Skeletal muscle tissue (tissue), 4 donors: ENCODE results near the gene GIPC2. TPM values are rescaled to one million over a fixed set of nuclear protein-coding genes. Genes with fewer than 3 reads are reported as not detected.

Experiments used
- H3K27ac ChIP-seq: one replicate; pipeline ENCODE4 v1.7.0; 2013; ENCODE audit warnings: mild to moderate bottlenecking, low read depth, low read length, inconsistent platforms
- H3K27me3 ChIP-seq, 3 donors: one replicate each; pipeline ENCODE4 v1.7.0; 2013; ENCODE audit warnings: low read length in 3 of 3; ENCODE audit not compliant: control insufficient read depth in 3 of 3, insufficient read depth in 3 of 3
- H3K36me3 ChIP-seq, 3 donors: one replicate each; pipeline ENCODE4 v1.7.0; 2013; ENCODE audit warnings: low read length in 3 of 3; ENCODE audit not compliant: control insufficient read depth in 3 of 3, insufficient read depth in 3 of 3
- H3K4me1 ChIP-seq, 3 donors: one replicate each; pipeline ENCODE4 v1.7.0; 2013; ENCODE audit warnings: low read length in 3 of 3, mild to moderate bottlenecking in 3 of 3; ENCODE audit not compliant: control insufficient read depth in 3 of 3, insufficient read depth in 3 of 3
- H3K4me3 ChIP-seq, 3 donors: one replicate each; pipeline ENCODE4 v1.7.0; 2013; ENCODE audit warnings: low read length in 3 of 3
- H3K9ac ChIP-seq, 3 donors: one replicate each; pipeline ENCODE4 v1.7.0; 2013; ENCODE audit warnings: low read length in 3 of 3, mild to moderate bottlenecking in 3 of 3, moderate library complexity in 2 of 3, low read depth in 1 of 3
- H3K9me3 ChIP-seq, 3 donors: one replicate each; pipeline ENCODE4 v1.7.0; 2013; ENCODE audit warnings: low read length in 3 of 3; ENCODE audit not compliant: control insufficient read depth in 3 of 3
- total RNA-seq: library from RNA; depleted of rRNA; stranded (reverse); fragments of >200 nt; gene quantifications from one replicate; pipeline ENCODE4 v1.2.3, GENCODE V29; 2014
- donor health status: Osteomylitis.

The GIPC2 gene
- total RNA-seq, 1 donor from 2014 or later, result 1.6 TPM

- Histone ChIP-seq H3K9ac (no peak overlapping the region), H3K27me3 (no peaks in the 10 kb centered on the region), H3K36me3 (no peaks in the 10 kb centered on the region), H3K4me1 (peaks cover 2 to 6% (median 3%) of the 10 kb centered on the region in 3 donors), H3K4me3 (no peak overlapping the region), H3K27ac (no peak overlapping the region), H3K9me3 (no peaks in the 10 kb centered on the region)
These were observed 45.5 kb downstream of the GIPC2 start for GRCh38 chr1:78091215-78091813.

DNA sequence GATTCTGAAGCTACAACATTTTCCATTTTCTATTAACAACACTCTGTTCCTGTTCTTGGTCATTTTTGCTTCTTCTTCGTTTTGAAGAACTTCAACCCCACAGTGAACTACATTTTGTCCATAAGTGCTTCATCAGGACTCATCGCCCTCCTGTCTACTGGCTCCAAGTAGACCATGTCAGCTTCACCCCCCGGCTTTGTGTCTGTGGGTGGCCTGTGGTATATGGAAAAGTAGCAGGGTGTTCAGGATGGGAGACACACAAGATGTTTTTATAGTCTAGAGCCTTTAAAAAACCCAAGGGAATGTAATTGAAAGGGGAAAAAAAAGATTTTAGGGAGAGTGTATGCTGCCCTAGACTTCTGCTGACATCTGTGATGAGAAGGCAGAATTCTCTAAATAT lies 46.1 kb downstream of the GIPC2 start:
- H3K4me3 ChIP-seq, result no peak overlapping the region

GRCh38 chr1:78092643-78093042 lies 46.9 kb downstream of the GIPC2 start:
- Histone ChIP-seq H3K27me3 (no peaks in the 10 kb centered on the region), H3K27ac (no peak overlapping the region), H3K9ac (no peak overlapping the region), H3K4me3 (no peak overlapping the region), H3K36me3 (no peaks in the 10 kb centered on the region), H3K9me3 (no peaks in the 10 kb centered on the region), H3K4me1 (peaks cover 2 to 6% (median 3%) of the 10 kb centered on the region in 3 donors)

More for the DNA sequence above, 46.1 kb downstream of the GIPC2 start:
- Histone ChIP-seq H3K27ac (no peak overlapping the region), H3K9ac (no peak overlapping the region), H3K9me3 (no peaks in the 10 kb centered on the region), H3K4me1 (peaks cover 2 to 6% (median 3%) of the 10 kb centered on the region in 3 donors), H3K36me3 (no peaks in the 10 kb centered on the region), H3K27me3 (no peaks in the 10 kb centered on the region)

DNA sequence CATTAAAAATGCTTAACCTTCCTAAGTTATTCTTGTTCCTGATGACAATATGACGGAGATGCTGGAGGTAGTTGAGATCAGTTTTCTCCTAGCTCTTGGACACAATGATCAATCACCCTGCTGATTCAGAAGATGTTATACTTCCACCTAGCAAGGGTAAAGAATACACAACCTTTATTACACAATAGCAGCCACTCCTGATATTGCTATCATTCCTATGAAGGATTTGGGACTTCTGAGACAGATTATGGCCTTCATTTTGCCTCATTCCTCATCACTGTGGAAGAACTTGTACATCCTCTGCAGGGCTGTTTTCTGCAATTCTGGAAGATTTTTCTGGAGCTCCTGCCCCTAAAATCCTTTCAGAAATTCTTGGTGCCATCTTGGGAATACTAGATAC lies 47.8 kb downstream of the GIPC2 start:
- Histone ChIP-seq H3K36me3 (no peaks in the 10 kb centered on the region), H3K27me3 (no peaks in the 10 kb centered on the region), H3K9me3 (no peaks in the 10 kb centered on the region), H3K27ac (no peak overlapping the region), H3K4me1 (peaks cover 2 to 6% (median 3%) of the 10 kb centered on the region in 3 donors), H3K9ac (no peak overlapping the region), H3K4me3 (no peak overlapping the region)

- Histone ChIP-seq H3K9ac (no peak overlapping the region), H3K27me3 (no peaks in the 10 kb centered on the region)
These were observed 48.9 kb downstream of the GIPC2 start for GRCh38 chr1:78094639-78095038.

DNA sequence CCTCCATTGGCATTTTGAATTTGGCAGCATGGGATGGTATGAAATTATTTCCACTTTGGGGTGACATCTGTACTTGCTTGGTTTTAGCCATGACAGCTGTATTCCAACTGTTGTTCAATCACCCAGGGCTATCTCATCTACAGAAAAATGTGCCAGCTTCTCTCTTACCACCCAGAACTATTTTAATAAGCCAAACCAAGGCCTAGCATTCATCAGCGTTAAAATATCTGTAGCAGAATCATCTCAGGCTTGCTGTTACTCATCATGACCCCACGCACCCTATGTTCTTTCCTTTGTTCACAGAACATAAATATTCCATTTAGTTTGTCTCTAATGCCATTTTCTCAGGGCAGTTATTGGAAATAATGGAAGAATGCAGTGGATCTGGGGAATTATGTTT lies 49.8 kb downstream of the GIPC2 start:
- Histone ChIP-seq H3K4me3 (no peak overlapping the region), H3K4me1 (peaks cover 2 to 6% (median 3%) of the 10 kb centered on the region in 3 donors), H3K9ac (no peak overlapping the region), H3K27ac (no peak overlapping the region), H3K9me3 (no peaks in the 10 kb centered on the region), H3K36me3 (no peaks in the 10 kb centered on the region), H3K27me3 (no peaks in the 10 kb centered on the region)

More at GRCh38 chr1:78094639-78095038, 48.9 kb downstream of the GIPC2 start:
- H3K4me1 ChIP-seq, result peaks cover 2 to 6% (median 3%) of the 10 kb centered on the region in 3 donors
- no peaks in the 10 kb centered on the region for H3K36me3 ChIP-seq
- no peaks in the 10 kb centered on the region for H3K9me3 ChIP-seq
- H3K27ac ChIP-seq, result no peak overlapping the region
- H3K4me3 ChIP-seq, result no peak overlapping the region

GRCh38 chr1:78096017-78096416 lies 50.3 kb downstream of the GIPC2 start:
- H3K27ac ChIP-seq, result no peak overlapping the region
- no peaks in the 10 kb centered on the region for H3K9me3 ChIP-seq
- H3K4me3 ChIP-seq, result no peak overlapping the region
- peaks cover 4 to 8% (median 4%) of the 10 kb centered on the region in 3 donors for H3K4me1 ChIP-seq
- no peaks in the 10 kb centered on the region for H3K27me3 ChIP-seq
- no peaks in the 10 kb centered on the region for H3K36me3 ChIP-seq
- H3K9ac ChIP-seq, result no peak overlapping the region

DNA sequence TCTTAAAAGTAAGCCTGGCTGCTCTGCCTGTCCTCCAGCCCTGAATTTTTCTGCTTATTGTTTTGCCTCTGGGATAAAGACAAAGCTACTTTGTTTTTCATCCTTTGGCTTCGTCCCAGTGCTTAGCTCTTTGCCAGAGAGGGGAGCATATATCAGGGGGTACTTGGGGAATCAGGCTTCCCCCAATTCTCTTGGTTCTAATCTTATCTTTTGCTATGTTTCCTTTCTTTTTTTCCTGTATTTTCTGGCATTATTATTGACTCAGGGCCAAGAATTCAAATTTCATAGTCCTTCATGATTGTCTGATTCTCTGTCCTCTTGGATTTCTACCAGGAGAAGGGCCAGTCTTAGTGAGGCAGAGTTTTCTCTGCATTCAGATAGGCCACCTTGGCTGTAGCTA lies 51.2 kb downstream of the GIPC2 start:
- Histone ChIP-seq H3K4me1 (peaks cover 6 to 14% (median 14%) of the 10 kb centered on the region in 3 donors), H3K27ac (peak overlapping the region; percentile 15), H3K9ac (no peak overlapping the region), H3K27me3 (no peaks in the 10 kb centered on the region), H3K9me3 (no peaks in the 10 kb centered on the region), H3K36me3 (no peaks in the 10 kb centered on the region), H3K4me3 (no peak overlapping the region)

DNA sequence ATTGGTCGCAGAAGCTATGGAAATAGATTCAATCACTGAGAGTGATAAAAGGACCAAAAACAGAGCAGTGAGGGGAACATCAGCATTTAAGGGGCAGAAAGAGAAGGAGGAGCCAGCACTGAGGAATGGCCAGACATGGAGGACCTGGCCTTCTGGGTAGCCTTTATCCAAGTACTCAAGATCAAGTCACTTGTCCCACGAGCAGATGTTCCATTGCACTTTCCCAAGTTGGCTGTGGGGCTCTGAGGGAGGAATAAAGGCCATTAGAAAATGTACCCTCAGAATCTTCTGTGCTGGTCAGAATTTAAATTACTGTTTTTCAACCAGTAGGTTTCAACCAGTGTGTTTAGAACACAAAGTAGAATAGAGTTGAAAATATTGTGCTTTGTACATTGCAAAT lies 55.3 kb downstream of the GIPC2 start:
- Histone ChIP-seq H3K27ac (peak overlapping the region; percentile 40), H3K27me3 (no peaks in the 10 kb centered on the region), H3K4me1 (peaks cover 5 to 14% (median 13%) of the 10 kb centered on the region in 3 donors), H3K4me3 (peak overlapping the region in 1 of 3 donors; percentile 14), H3K36me3 (no peaks in the 10 kb centered on the region), H3K9ac (no peak overlapping the region), H3K9me3 (no peaks in the 10 kb centered on the region)

DNA sequence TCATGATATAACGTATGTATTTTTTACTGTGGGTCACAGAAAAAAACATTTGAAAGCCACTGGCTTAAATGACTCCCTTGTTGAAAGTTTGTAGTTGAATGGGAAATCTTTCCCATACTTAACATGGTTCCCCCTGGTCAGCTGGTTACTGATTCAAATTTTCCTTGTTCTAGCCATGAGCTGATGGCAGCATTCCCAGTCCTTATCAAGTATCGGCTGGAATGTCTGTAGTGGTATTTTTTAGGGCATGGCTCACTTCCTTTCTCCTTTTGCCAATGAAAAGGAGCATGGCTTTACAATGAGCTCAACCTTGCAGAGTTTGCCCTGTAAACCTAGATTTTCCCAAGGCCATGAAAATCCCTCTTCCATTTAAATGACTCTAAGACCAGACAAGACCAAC lies 55.7 kb downstream of the GIPC2 start:
- Histone ChIP-seq H3K9me3 (no peaks in the 10 kb centered on the region), H3K4me1 (peaks cover 5 to 13% (median 13%) of the 10 kb centered on the region in 3 donors), H3K9ac (no peak overlapping the region), H3K27me3 (no peaks in the 10 kb centered on the region), H3K36me3 (no peaks in the 10 kb centered on the region), H3K27ac (peak overlapping the region; percentile 40), H3K4me3 (peak overlapping the region in 1 of 3 donors; percentile 17)
